Mammary epithelial cell (primary cell): ENCODE results near the gene TXNDC12.

ENCODE experiments used
- CTCF ChIP-seq, 2 donors: IDR thresholded peaks in 1 of 2; conservative IDR thresholded peaks in 1 of 2; 2 replicates each; pipeline ENCODE4 v1.5.1; 2011 to 2012; ENCODE audit warnings: inconsistent platforms in 2 of 2, low read length in 2 of 2, mild to moderate bottlenecking in 2 of 2, control low read depth in 1 of 2, low read depth in 1 of 2; ENCODE audit not compliant: insufficient read depth in 1 of 2; ENCODE audit errors: extremely low read depth in 1 of 2
- EZH2 ChIP-seq: IDR thresholded peaks from 2 replicates; pipeline ENCODE4 v1.6.1; 2012; ENCODE audit warnings: low read length, inconsistent platforms, borderline replicate concordance

- TF ChIP-seq CTCF (conservative IDR thresholded peaks at IDR 0.05 in 1 of 2, IDR thresholded peaks at IDR 0.05 in 1 of 2; ENCODE audit: extremely low read depth in 1 of 2, insufficient read depth in 1 of 2, low read depth in 1 of 2, low read length in 2 of 2) (no peak), EZH2 (no peak)
These were observed 22.7 kb downstream of the TXNDC12 start for GRCh38 chr1:52032124-52032784.
